Thyroid gland (tissue), 4 donors: ENCODE measurements around the gene TAF1L.

ENCODE experiments used
- CTCF ChIP-seq, 6 experiments: fragments of 200-600 bp in 3 of 6; fragments of 450-650 bp in 3 of 6; sonication (generic) in 3 of 6; IDR thresholded peaks; one replicate each; pipeline ENCODE4 v1.5.1; 2016 to 2019; ENCODE audit warnings: antibody characterized with exemption in 6 of 6, mild to moderate bottlenecking in 2 of 6, inconsistent platforms in 1 of 6, moderate library complexity in 1 of 6
- POLR2A ChIP-seq, 2 donors: fragments of 450-650 bp; IDR thresholded peaks; one replicate each; pipeline ENCODE4 v1.6.1; 2017; ENCODE audit warnings: antibody characterized with exemption in 2 of 2, mild to moderate bottlenecking in 2 of 2, moderate library complexity in 1 of 2

DNA sequence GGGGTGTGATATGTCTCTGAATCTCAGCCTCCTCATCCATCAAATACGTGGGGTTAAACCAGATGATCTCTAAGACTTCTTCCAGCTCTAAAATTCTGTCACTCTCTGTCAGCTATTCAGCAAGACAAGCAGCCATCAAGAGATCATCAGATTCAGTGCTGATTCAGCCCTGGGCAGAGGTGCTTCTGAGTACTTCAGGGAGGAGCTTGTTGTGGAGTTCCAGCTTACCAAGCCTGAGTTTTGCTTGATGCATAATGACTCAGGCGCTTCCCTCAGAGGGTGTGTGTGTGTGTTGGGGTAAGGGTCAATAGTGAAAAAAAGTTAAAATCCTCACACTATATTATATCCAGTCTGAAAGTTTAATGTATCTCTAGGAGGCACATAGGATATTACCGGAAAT lies 29.6 kb upstream of the TAF1L start:
- no peak for TF ChIP-seq CTCF (IDR thresholded peaks at IDR 0.05)
- TF ChIP-seq POLR2A (IDR thresholded peaks at IDR 0.05), result no peak
